Activated CD4-positive, alpha-beta T cell treated with anti-CD3 and anti-CD28 coated beads, Interleukin-2, amount 10 ng/mL, durations not matched to agents 7 days and 5 days (primary cell): ENCODE data around the gene HSPBP1. TPM values are rescaled to one million over a fixed set of nuclear protein-coding genes. Genes with fewer than 3 reads are reported as not detected.

ENCODE experiments used
- CTCF ChIA-PET: fragments of 350-600 bp; sonication (Branson Sonifier 250); formaldehyde crosslinking; loops from one replicate; lab custom pipeline; 2021; ENCODE audit warnings: antibody characterized with exemption; lab: Charles Lee
- POLR2A ChIA-PET: fragments of 350-600 bp; sonication (Branson Sonifier 250); formaldehyde crosslinking; loops from one replicate; lab custom pipeline; 2021; ENCODE audit warnings: antibody characterized with exemption; lab: Charles Lee
- DNase-seq: peaks from one replicate; pipeline ENCODE4 v3.0.0-alpha.2; 2020
- H3K27ac Mint-ChIP-seq: one replicate; pipeline ENCODE4 v1.8.0; 2021; ENCODE audit warnings: mild to moderate bottlenecking, moderate library complexity, mixed read lengths
- H3K27me3 Mint-ChIP-seq: one replicate; pipeline ENCODE4 v1.8.0; 2021; ENCODE audit warnings: mixed read lengths
- H3K36me3 Mint-ChIP-seq: one replicate; pipeline ENCODE4 v1.8.0; 2021; ENCODE audit warnings: low read depth, mixed read lengths
- H3K4me1 Mint-ChIP-seq: one replicate; pipeline ENCODE4 v1.8.0; 2021; ENCODE audit warnings: mixed read lengths
- H3K4me3 Mint-ChIP-seq: one replicate; pipeline ENCODE4 v1.8.0; 2021; ENCODE audit warnings: mild to moderate bottlenecking, moderate library complexity, mixed read lengths
- H3K9me3 Mint-ChIP-seq: one replicate; pipeline ENCODE4 v1.8.0; 2021; ENCODE audit warnings: mixed read lengths
- total RNA-seq, 2 experiments: library from RNA; stranded (reverse); gene quantifications; one replicate each; pipeline ENCODE4 v1.2.3, GENCODE V29; 2021

The HSPBP1 gene
- total RNA-seq, 2 experiments from 2014 or later = 23.1 to 26.9 TPM

GRCh38 chr19:55302318-55302703 lies 22.4 kb upstream of the HSPBP1 start:
- POLR2A ChIA-PET = interaction anchor here (1.0 kb wide), 1 partner anchor 81 kb away, joined by 3 read pairs; no protein-coding TSS in a partner anchor
- H3K27ac Mint-ChIP-seq = peak overlapping the region; percentile 94

GRCh38 chr19:55301459-55302317 lies 21.8 kb upstream of the HSPBP1 start:
- CTCF ChIA-PET = interaction anchor here (0.5 to 3.1 kb wide), 34 partner anchors 8 to 894 kb away, joined by 3 to 28 read pairs (median 3); partner anchors contain the start of genes HSPBP1, KMT5C, PPP6R1 and TMEM238

More at GRCh38 chr19:55302318-55302703, 22.4 kb upstream of the HSPBP1 start:
- Mint-ChIP-seq H3K4me3 (peak overlapping the region; percentile 91), H3K4me1 (peaks cover 15% of the 10 kb centered on the region), H3K9me3 (no peaks in the 10 kb centered on the region), H3K36me3 (peaks cover 3% of the 10 kb centered on the region), H3K27me3 (peaks cover 3% of the 10 kb centered on the region)
- no peak for DNase-seq
- CTCF ChIA-PET = interaction anchor here (0.5 to 3.1 kb wide), 14 partner anchors 10 to 322 kb away, joined by 3 to 28 read pairs (median 4); partner anchors contain the start of genes KMT5C, TMEM238 and ZNF784

GRCh38 chr19:55300886-55301458 lies 21.1 kb upstream of the HSPBP1 start:
- DNase-seq = no peak
- H3K4me1 Mint-ChIP-seq = peaks cover 13% of the 10 kb centered on the region
- CTCF ChIA-PET = interaction anchor here (0.5 to 3.1 kb wide), 27 partner anchors 9 to 259 kb away, joined by 3 to 28 read pairs (median 3); partner anchors contain the start of genes HSPBP1, KMT5C, PPP6R1 and UBE2S
- POLR2A ChIA-PET = interaction anchor here (1.0 kb wide), 1 partner anchor 38 kb away, joined by 3 read pairs; the partner anchor contains the start of gene KMT5C
- H3K36me3 Mint-ChIP-seq = no peaks in the 10 kb centered on the region
- H3K27me3 Mint-ChIP-seq = peaks cover 3% of the 10 kb centered on the region
- H3K4me3 Mint-ChIP-seq = no peak overlapping the region
- no peaks in the 10 kb centered on the region for H3K9me3 Mint-ChIP-seq
- peak overlapping the region; percentile 94 for H3K27ac Mint-ChIP-seq

More at GRCh38 chr19:55301459-55302317, 21.8 kb upstream of the HSPBP1 start:
- POLR2A ChIA-PET = interaction anchor here (1.0 kb wide), 2 partner anchors 38 to 81 kb away, joined by 3 read pairs; partner anchors contain the start of gene KMT5C
- peaks cover 15% of the 10 kb centered on the region for H3K4me1 Mint-ChIP-seq
- H3K27ac Mint-ChIP-seq = peak overlapping the region; percentile 94
- peak; percentile 95 for DNase-seq
- peak overlapping the region; percentile 91 for H3K4me3 Mint-ChIP-seq
- H3K9me3 Mint-ChIP-seq = no peaks in the 10 kb centered on the region
- peaks cover 3% of the 10 kb centered on the region for H3K27me3 Mint-ChIP-seq
- no peaks in the 10 kb centered on the region for H3K36me3 Mint-ChIP-seq

- Mint-ChIP-seq H3K27ac (no peak overlapping the region), H3K4me3 (no peak overlapping the region), H3K36me3 (no peaks in the 10 kb centered on the region), H3K27me3 (peaks cover 3% of the 10 kb centered on the region), H3K9me3 (no peaks in the 10 kb centered on the region), H3K4me1 (peaks cover 9% of the 10 kb centered on the region)
- ChIA-PET POLR2A (no interaction called here), CTCF (no interaction called here)
- DNase-seq = no peak
Observed at GRCh38 chr19:55299991-55300390, 20.1 kb upstream of the HSPBP1 start.

- H3K4me1 Mint-ChIP-seq = peaks cover 9% of the 10 kb centered on the region
- ChIA-PET POLR2A (no interaction called here), CTCF (no interaction called here)
- no peaks in the 10 kb centered on the region for H3K9me3 Mint-ChIP-seq
- DNase-seq = no peak
- H3K27me3 Mint-ChIP-seq = peaks cover 3% of the 10 kb centered on the region
- no peaks in the 10 kb centered on the region for H3K36me3 Mint-ChIP-seq
- no peak overlapping the region for H3K27ac Mint-ChIP-seq
- H3K4me3 Mint-ChIP-seq = no peak overlapping the region
Observed at GRCh38 chr19:55297267-55297666, 17.4 kb upstream of the HSPBP1 start.

GRCh38 chr19:55289117-55289796 lies 9.3 kb upstream of the HSPBP1 start:
- Mint-ChIP-seq H3K36me3 (no peaks in the 10 kb centered on the region), H3K9me3 (no peaks in the 10 kb centered on the region), H3K27me3 (no peaks in the 10 kb centered on the region), H3K4me1 (peaks cover 10% of the 10 kb centered on the region), H3K4me3 (no peak overlapping the region), H3K27ac (no peak overlapping the region)
- CTCF ChIA-PET = no interaction called here
- DNase-seq = no peak
- POLR2A ChIA-PET = no interaction called here

- Mint-ChIP-seq H3K36me3 (no peaks in the 10 kb centered on the region), H3K4me3 (no peak overlapping the region), H3K9me3 (no peaks in the 10 kb centered on the region), H3K27me3 (peaks cover 9% of the 10 kb centered on the region), H3K4me1 (peaks cover 15% of the 10 kb centered on the region), H3K27ac (no peak overlapping the region)
- no peak for DNase-seq
- CTCF ChIA-PET = interaction anchor here (0.7 to 1.0 kb wide), 3 partner anchors 14 to 31 kb away, joined by 3 read pairs; no protein-coding TSS in a partner anchor
- POLR2A ChIA-PET = no interaction called here
Observed at GRCh38 chr19:55287361-55288079, 7.6 kb upstream of the HSPBP1 start.

GRCh38 chr19:55285229-55285890 lies 5.5 kb upstream of the HSPBP1 start:
- H3K36me3 Mint-ChIP-seq = no peaks in the 10 kb centered on the region
- no peaks in the 10 kb centered on the region for H3K9me3 Mint-ChIP-seq
- DNase-seq = no peak
- H3K4me3 Mint-ChIP-seq = no peak overlapping the region
- H3K27me3 Mint-ChIP-seq = peaks cover 9% of the 10 kb centered on the region
- peak overlapping the region; percentile 60 for H3K27ac Mint-ChIP-seq
- H3K4me1 Mint-ChIP-seq = peaks cover 18% of the 10 kb centered on the region
- ChIA-PET CTCF (interaction anchor here (1.0 kb wide), 1 partner anchor 16 kb away, joined by 3 read pairs; no protein-coding TSS in a partner anchor), POLR2A (no interaction called here)

GRCh38 chr19:55284405-55285058 lies 4.6 kb upstream of the HSPBP1 start:
- Mint-ChIP-seq H3K27ac (no peak overlapping the region), H3K36me3 (no peaks in the 10 kb centered on the region), H3K4me1 (peaks cover 26% of the 10 kb centered on the region), H3K27me3 (peaks cover 9% of the 10 kb centered on the region), H3K4me3 (no peak overlapping the region), H3K9me3 (no peaks in the 10 kb centered on the region)
- ChIA-PET CTCF (no interaction called here), POLR2A (no interaction called here)
- DNase-seq = no peak

- H3K4me1 Mint-ChIP-seq = peaks cover 31% of the 10 kb centered on the region
- DNase-seq = peak; percentile 51
- no peaks in the 10 kb centered on the region for H3K9me3 Mint-ChIP-seq
- peak within 1 kb of the TSS; percentile 52 for H3K4me3 Mint-ChIP-seq
- CTCF ChIA-PET = interaction anchor here (0.6 kb wide), 1 partner anchor 239 kb away, joined by 3 read pairs; no protein-coding TSS in a partner anchor
- POLR2A ChIA-PET = no interaction called here
- H3K27me3 Mint-ChIP-seq = peaks cover 9% of the 10 kb centered on the region
- H3K36me3 Mint-ChIP-seq = no peaks in the 10 kb centered on the region
- peak within 1 kb of the TSS; percentile 80 for H3K27ac Mint-ChIP-seq
Observed at GRCh38 chr19:55283548-55284377, 3.9 kb upstream of the HSPBP1 start, which contains the start of gene BRSK1. BRSK1 (plus strand) TSS chr19:55283997; CDS start chr19:55284443, 446 bp downstream.
